Measurements from ENCODE around the gene PARL.
A peak's percentile ranks its signal among the peaks of the same experiment; 100 is the strongest.

PARL gene

GRCh38 chr3:183824761-183825455 is 59.8 kb downstream of the PARL start:
- H3K9ac ChIP-seq (ENCODE audit: low read length), result no peak overlapping the region
- H3K4me1 ChIP-seq (ENCODE audit: insufficient read depth, low read length), result peaks cover 6% of the 10 kb centered on the region
- H3K27ac ChIP-seq (ENCODE audit: low read depth, low read length), result no peak overlapping the region
- peak overlapping the region; percentile 50 to 68 for H3K4me3 ChIP-seq (ENCODE audit: low read depth in 1 of 2, low read length in 2 of 2)
- H3K9me3 ChIP-seq (ENCODE audit: low read length), result no peaks in the 10 kb centered on the region
- no peaks in the 10 kb centered on the region for H3K27me3 ChIP-seq (ENCODE audit: control insufficient read depth in 1 of 2, insufficient read depth in 2 of 2, low read length in 2 of 2)
- H3K36me3 ChIP-seq (ENCODE audit: insufficient read depth, low read length), result peaks cover 11% of the 10 kb centered on the region

GRCh38 chr3:183823963-183824362 is 60.7 kb downstream of the PARL start:
- Histone ChIP-seq H3K27ac (ENCODE audit: low read depth, low read length) (no peak overlapping the region), H3K36me3 (ENCODE audit: insufficient read depth, low read length) (peaks cover 4% of the 10 kb centered on the region), H3K4me3 (ENCODE audit: low read depth in 1 of 2, low read length in 2 of 2) (peak overlapping the region in 1 of 2 donors; percentile 50)

DNA sequence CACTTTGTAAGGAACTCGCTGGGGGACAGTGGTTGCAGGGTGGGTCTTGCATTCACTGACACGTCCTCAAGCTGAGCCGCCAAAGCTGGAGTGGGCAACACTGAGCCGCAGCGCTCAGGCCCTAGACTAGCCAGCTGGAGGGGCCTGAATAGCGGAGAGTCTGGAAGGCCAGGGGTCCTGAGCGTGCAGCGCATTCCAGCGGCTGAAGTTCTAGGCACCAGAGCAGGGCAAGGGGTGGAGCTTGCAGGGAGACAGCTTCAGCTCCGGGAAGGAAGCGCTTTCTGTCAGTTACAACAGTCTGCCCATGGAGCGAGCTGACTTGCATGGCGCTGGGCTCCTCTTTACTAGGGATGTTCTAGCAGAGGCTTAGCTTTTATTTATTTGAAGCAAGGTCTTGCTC is 62.0 kb downstream of the PARL start:
- Histone ChIP-seq H3K27me3 (ENCODE audit: control insufficient read depth in 1 of 2, insufficient read depth in 2 of 2, low read length in 2 of 2) (no peaks in the 10 kb centered on the region), H3K36me3 (ENCODE audit: insufficient read depth, low read length) (no peaks in the 10 kb centered on the region), H3K4me3 (ENCODE audit: low read depth in 1 of 2, low read length in 2 of 2) (no peak overlapping the region), H3K9ac (ENCODE audit: low read length) (no peak overlapping the region), H3K9me3 (ENCODE audit: low read length) (no peaks in the 10 kb centered on the region), H3K27ac (ENCODE audit: low read depth, low read length) (no peak overlapping the region), H3K4me1 (ENCODE audit: insufficient read depth, low read length) (peaks cover 6% of the 10 kb centered on the region)

More at GRCh38 chr3:183823963-183824362, 60.7 kb downstream of the PARL start:
- no peaks in the 10 kb centered on the region for H3K27me3 ChIP-seq (ENCODE audit: control insufficient read depth in 1 of 2, insufficient read depth in 2 of 2, low read length in 2 of 2)
- peaks cover 6% of the 10 kb centered on the region for H3K4me1 ChIP-seq (ENCODE audit: insufficient read depth, low read length)
- H3K9me3 ChIP-seq (ENCODE audit: low read length), result no peaks in the 10 kb centered on the region
- no peak overlapping the region for H3K9ac ChIP-seq (ENCODE audit: low read length)

GRCh38 chr3:183819831-183820230 is 64.8 kb downstream of the PARL start:
- H3K27me3 ChIP-seq (ENCODE audit: control insufficient read depth in 1 of 2, insufficient read depth in 2 of 2, low read length in 2 of 2), result no peaks in the 10 kb centered on the region
- H3K27ac ChIP-seq (ENCODE audit: low read depth, low read length), result no peak overlapping the region
- peaks cover 6% of the 10 kb centered on the region for H3K4me1 ChIP-seq (ENCODE audit: insufficient read depth, low read length)
- no peaks in the 10 kb centered on the region for H3K9me3 ChIP-seq (ENCODE audit: low read length)
- peaks cover 13% of the 10 kb centered on the region for H3K36me3 ChIP-seq (ENCODE audit: insufficient read depth, low read length)
- H3K9ac ChIP-seq (ENCODE audit: low read length), result no peak overlapping the region
- H3K4me3 ChIP-seq (ENCODE audit: low read depth in 1 of 2, low read length in 2 of 2), result no peak overlapping the region

DNA sequence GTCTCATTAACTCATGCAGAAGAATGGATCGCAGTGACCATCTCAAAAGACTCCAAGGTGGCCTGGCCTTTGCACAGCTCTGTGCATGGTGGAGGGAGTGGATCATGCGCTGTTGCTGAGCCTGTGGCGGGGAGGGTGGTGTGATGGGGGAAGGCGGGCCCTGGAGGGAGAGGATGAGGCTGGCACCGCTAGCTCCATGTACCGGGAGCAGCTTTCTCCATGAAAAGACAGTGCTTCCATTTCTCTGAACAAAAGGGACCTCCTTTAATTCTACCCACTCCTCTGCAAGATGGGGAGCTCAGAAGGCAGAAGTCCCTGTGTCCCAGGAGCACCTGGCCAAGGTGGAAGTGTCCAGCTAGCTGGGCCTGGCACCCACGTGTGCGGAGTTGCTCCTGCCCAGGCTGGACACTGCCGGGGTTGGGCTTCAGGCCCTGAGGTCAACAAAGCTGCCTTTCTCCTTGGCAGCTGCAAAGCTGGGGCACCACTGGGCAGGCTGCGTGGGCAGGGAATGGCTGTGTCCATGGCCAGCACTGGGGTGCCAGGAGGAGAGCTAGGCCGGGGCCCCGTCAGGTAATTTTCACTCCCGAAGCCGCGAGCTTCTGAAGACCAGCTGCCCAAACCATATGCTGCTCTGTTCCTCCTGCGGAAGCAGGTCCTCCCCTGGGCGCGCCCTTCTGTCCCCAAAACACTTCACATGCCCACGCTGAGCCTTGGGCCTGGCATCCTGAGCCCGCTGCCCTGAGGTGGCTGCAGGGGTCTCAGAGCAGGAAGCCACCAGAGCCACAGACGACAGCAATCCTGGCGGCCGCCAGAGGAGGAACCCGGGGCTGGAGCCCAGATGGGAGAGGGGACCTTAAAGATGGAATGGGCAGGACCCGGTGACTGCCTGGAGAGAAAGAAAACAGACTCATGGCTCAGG is 65.7 kb downstream of the PARL start:
- peaks cover 13% of the 10 kb centered on the region for H3K36me3 ChIP-seq (ENCODE audit: insufficient read depth, low read length)
- H3K27ac ChIP-seq (ENCODE audit: low read depth, low read length), result no peak overlapping the region
- no peaks in the 10 kb centered on the region for H3K27me3 ChIP-seq (ENCODE audit: control insufficient read depth in 1 of 2, insufficient read depth in 2 of 2, low read length in 2 of 2)
- H3K4me3 ChIP-seq (ENCODE audit: low read depth in 1 of 2, low read length in 2 of 2), result no peak overlapping the region
- H3K9me3 ChIP-seq (ENCODE audit: low read length), result no peaks in the 10 kb centered on the region
- H3K9ac ChIP-seq (ENCODE audit: low read length), result no peak overlapping the region
- H3K4me1 ChIP-seq (ENCODE audit: insufficient read depth, low read length), result no peaks in the 10 kb centered on the region

GRCh38 chr3:183818041-183818620 is 66.5 kb downstream of the PARL start:
- Histone ChIP-seq H3K9me3 (ENCODE audit: low read length) (no peaks in the 10 kb centered on the region), H3K27ac (ENCODE audit: low read depth, low read length) (no peak overlapping the region), H3K4me3 (ENCODE audit: low read depth in 1 of 2, low read length in 2 of 2) (no peak overlapping the region), H3K4me1 (ENCODE audit: insufficient read depth, low read length) (no peaks in the 10 kb centered on the region), H3K9ac (ENCODE audit: low read length) (no peak overlapping the region), H3K27me3 (ENCODE audit: control insufficient read depth in 1 of 2, insufficient read depth in 2 of 2, low read length in 2 of 2) (no peaks in the 10 kb centered on the region), H3K36me3 (ENCODE audit: insufficient read depth, low read length) (peaks cover 13% of the 10 kb centered on the region)

- Histone ChIP-seq H3K9me3 (ENCODE audit: low read length) (no peaks in the 10 kb centered on the region), H3K9ac (ENCODE audit: low read length) (no peak overlapping the region), H3K4me1 (ENCODE audit: insufficient read depth, low read length) (no peaks in the 10 kb centered on the region), H3K4me3 (ENCODE audit: low read depth in 1 of 2, low read length in 2 of 2) (no peak overlapping the region), H3K27ac (ENCODE audit: low read depth, low read length) (no peak overlapping the region), H3K36me3 (ENCODE audit: insufficient read depth, low read length) (peaks cover 13% of the 10 kb centered on the region), H3K27me3 (ENCODE audit: control insufficient read depth in 1 of 2, insufficient read depth in 2 of 2, low read length in 2 of 2) (no peaks in the 10 kb centered on the region)
Observed at GRCh38 chr3:183817639-183818038, 67.0 kb downstream of the PARL start.

DNA sequence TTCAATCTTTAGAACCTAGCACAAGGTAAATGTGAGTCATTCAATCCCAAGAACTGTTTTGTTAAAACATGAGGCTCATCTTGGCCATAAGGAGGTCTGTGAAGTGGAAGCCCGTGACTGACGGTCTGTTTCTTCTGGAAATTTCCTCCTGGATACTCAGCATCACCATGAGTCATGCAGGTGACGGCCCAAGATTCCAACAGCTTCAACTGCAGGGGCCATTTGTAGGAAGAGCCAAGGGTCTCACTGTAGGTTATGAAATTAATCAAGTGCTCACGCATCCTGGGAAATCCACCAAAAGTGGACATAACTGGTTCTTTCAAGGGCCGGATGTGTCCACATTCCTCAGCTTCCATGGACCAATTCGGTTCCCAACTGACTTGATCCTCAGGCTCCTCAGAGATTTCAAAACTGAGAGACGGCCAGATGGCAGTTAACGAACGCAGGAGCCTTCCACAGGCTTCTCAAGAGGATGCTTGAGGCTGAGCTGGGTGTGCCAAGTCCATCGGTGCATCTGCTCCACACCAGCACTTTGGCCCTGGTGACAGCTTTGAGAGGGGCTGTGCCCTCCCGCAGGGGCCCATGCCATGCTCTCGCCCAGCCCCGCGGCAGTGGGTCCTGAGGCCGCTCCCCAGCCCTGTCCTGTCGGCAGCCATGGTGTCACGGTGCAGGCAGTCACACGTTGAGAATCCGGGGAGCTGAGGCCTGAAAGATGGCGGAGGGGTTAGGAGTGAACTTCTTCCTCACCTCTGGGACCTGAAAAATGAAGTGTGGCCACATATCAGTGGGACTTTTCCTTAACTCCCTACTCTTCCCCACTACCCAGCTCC is 67.8 kb downstream of the PARL start:
- Histone ChIP-seq H3K9me3 (ENCODE audit: low read length) (no peaks in the 10 kb centered on the region), H3K27ac (ENCODE audit: low read depth, low read length) (no peak overlapping the region), H3K4me3 (ENCODE audit: low read depth in 1 of 2, low read length in 2 of 2) (no peak overlapping the region), H3K9ac (ENCODE audit: low read length) (no peak overlapping the region), H3K27me3 (ENCODE audit: control insufficient read depth in 1 of 2, insufficient read depth in 2 of 2, low read length in 2 of 2) (no peaks in the 10 kb centered on the region), H3K36me3 (ENCODE audit: insufficient read depth, low read length) (peaks cover 16% of the 10 kb centered on the region), H3K4me1 (ENCODE audit: insufficient read depth, low read length) (no peaks in the 10 kb centered on the region)

DNA sequence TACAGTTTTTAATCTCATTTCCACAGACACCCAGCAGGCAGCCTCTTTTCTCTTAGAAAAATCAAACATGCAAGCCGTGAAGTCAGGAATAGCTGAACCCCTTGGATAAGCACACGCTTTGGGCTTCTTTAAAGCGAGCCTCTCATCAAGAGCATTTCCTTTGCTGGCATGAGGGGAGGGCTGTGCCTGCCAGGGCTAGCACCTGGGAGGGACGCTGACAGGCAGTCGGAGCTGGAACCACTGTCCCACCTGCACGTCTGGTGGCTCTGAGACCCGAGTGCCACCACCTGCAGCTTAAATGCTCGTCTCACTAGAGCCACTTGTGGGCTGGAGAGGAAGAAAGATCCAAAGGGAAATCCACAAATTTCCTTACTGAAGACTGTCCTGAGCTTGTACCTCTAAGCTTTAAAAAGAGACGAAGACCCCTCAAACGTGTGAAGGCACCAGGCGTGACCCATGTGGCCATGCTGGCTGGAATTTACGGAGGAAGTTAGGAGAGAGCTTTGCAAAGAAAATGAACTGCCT is 68.7 kb downstream of the PARL start:
- Histone ChIP-seq H3K27ac (ENCODE audit: low read depth, low read length) (no peak overlapping the region), H3K9me3 (ENCODE audit: low read length) (no peaks in the 10 kb centered on the region), H3K4me3 (ENCODE audit: low read depth in 1 of 2, low read length in 2 of 2) (no peak overlapping the region), H3K4me1 (ENCODE audit: insufficient read depth, low read length) (no peaks in the 10 kb centered on the region), H3K9ac (ENCODE audit: low read length) (no peak overlapping the region), H3K36me3 (ENCODE audit: insufficient read depth, low read length) (peaks cover 25% of the 10 kb centered on the region), H3K27me3 (ENCODE audit: control insufficient read depth in 1 of 2, insufficient read depth in 2 of 2, low read length in 2 of 2) (no peaks in the 10 kb centered on the region)

DNA sequence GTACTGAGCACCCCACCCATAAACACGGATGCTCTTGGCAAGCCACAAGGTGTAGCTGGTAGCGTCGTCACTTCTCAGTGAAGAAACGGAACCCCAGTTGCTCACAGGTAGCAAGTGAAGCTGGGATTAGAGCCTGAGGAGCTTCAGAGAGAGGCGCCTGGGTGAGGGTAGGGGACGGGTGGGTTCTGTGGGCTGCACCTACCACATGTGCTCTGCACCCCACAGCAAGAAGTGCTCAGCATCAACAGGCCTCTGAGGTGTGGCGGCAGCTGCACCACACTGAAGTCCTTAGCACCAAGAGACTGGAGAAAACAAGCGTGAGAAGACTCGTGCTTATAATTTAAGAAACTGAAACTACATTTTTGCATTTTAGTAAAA is 69.1 kb downstream of the PARL start:
- H3K9me3 ChIP-seq (ENCODE audit: low read length), result no peaks in the 10 kb centered on the region
- H3K4me1 ChIP-seq (ENCODE audit: insufficient read depth, low read length), result no peaks in the 10 kb centered on the region
- no peak overlapping the region for H3K4me3 ChIP-seq (ENCODE audit: low read depth in 1 of 2, low read length in 2 of 2)
- H3K36me3 ChIP-seq (ENCODE audit: insufficient read depth, low read length), result peaks cover 30% of the 10 kb centered on the region
- H3K27me3 ChIP-seq (ENCODE audit: control insufficient read depth in 1 of 2, insufficient read depth in 2 of 2, low read length in 2 of 2), result no peaks in the 10 kb centered on the region
- H3K9ac ChIP-seq (ENCODE audit: low read length), result no peak overlapping the region
- no peak overlapping the region for H3K27ac ChIP-seq (ENCODE audit: low read depth, low read length)

DNA sequence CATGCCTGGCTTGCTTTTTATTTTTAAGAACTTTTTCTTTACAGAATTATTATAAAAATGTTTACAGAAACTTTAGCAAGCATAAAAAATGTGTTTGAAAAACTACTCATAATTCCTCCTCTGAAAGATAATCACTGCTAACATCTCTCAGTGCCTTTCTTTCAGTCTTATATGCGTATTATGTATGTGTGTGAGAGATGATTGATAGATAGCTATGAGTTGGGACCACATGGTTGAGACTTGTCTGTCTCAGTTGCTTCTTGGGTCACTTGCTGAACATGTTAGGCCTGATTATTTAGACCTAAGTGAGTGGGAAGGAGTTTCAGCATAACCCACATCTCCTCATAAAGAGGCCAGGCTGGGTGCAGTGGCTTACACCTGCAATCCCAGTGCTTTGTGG is 70.4 kb downstream of the PARL start:
- Histone ChIP-seq H3K9ac (ENCODE audit: low read length) (no peak overlapping the region), H3K4me1 (ENCODE audit: insufficient read depth, low read length) (no peaks in the 10 kb centered on the region), H3K9me3 (ENCODE audit: low read length) (no peaks in the 10 kb centered on the region), H3K4me3 (ENCODE audit: low read depth in 1 of 2, low read length in 2 of 2) (no peak overlapping the region), H3K36me3 (ENCODE audit: insufficient read depth, low read length) (peaks cover 43% of the 10 kb centered on the region), H3K27ac (ENCODE audit: low read depth, low read length) (no peak overlapping the region), H3K27me3 (ENCODE audit: control insufficient read depth in 1 of 2, insufficient read depth in 2 of 2, low read length in 2 of 2) (no peaks in the 10 kb centered on the region)

Measured in muscle layer of colon (tissue), 2 donors.